SK-N-SH treated with all-trans-retinoic acid at 6 μM for 48 hours (cell line): ENCODE measurements around the gene APEH.

Source experiments
- ATAC-seq: fragments of 200-7000 bp; cut with Tn5 transposase; 3 replicates; pipeline ENCODE4 v1.9.1; 2020; ENCODE audit warnings: mild to moderate bottlenecking, moderate library complexity
- ARNTL ChIP-seq: fragments of 450-650 bp; formaldehyde crosslinking; IDR thresholded peaks from 2 replicates; pipeline ENCODE4 v1.5.0; 2020; ENCODE audit warnings: low read depth, mild to moderate bottlenecking, moderate library complexity, borderline replicate concordance
- BACH2 ChIP-seq: fragments of 250-450 bp; sonication (Bioruptor Pico); IDR thresholded peaks from 2 replicates; pipeline ENCODE4 v1.9.0; 2021; ENCODE audit warnings: mild to moderate bottlenecking, borderline replicate concordance
- CSDC2 ChIP-seq: fragments of 250-450 bp; sonication (Bioruptor Pico); IDR thresholded peaks from 2 replicates; pipeline ENCODE4 v1.5.0; 2020; ENCODE audit warnings: mild to moderate bottlenecking, moderate library complexity
- ESRRG ChIP-seq: fragments of 250-450 bp; sonication (Bioruptor Pico); IDR thresholded peaks from 2 replicates; pipeline ENCODE4 v1.6.1; 2021; ENCODE audit warnings: mild to moderate bottlenecking
- GLIS3 ChIP-seq: fragments of 250-450 bp; sonication (Bioruptor Pico); IDR thresholded peaks from 2 replicates; pipeline ENCODE4 v1.5.0; 2020; ENCODE audit warnings: mild to moderate bottlenecking, moderate library complexity
- ISL1 ChIP-seq: fragments of 250-450 bp; sonication (Bioruptor Pico); IDR thresholded peaks from 2 replicates; pipeline ENCODE4 v2.1.2; 2022; ENCODE audit warnings: mild to moderate bottlenecking, moderate library complexity
- OSR1 ChIP-seq: fragments of 250-450 bp; sonication (Bioruptor Pico); IDR thresholded peaks from 2 replicates; pipeline ENCODE4 v1.8.0; 2022; ENCODE audit warnings: moderate library complexity, mild to moderate bottlenecking, inconsistent platforms
- PPARA ChIP-seq: fragments of 250-450 bp; sonication (Bioruptor Pico); IDR thresholded peaks from 2 replicates; pipeline ENCODE4 v1.5.0; 2020; ENCODE audit warnings: mild to moderate bottlenecking, borderline replicate concordance
- RARB ChIP-seq: fragments of 250-450 bp; sonication (Bioruptor Pico); IDR thresholded peaks from 2 replicates; pipeline ENCODE4 v1.8.0; 2021; ENCODE audit warnings: mild to moderate bottlenecking, moderate library complexity
- SNAI2 ChIP-seq: fragments of 250-450 bp; sonication (Bioruptor Pico); IDR thresholded peaks from 2 replicates; pipeline ENCODE4 v1.5.0; 2020; ENCODE audit warnings: mild to moderate bottlenecking, moderate library complexity
- TCF4 ChIP-seq: fragments of 250-450 bp; sonication (Bioruptor Pico); IDR thresholded peaks from 2 replicates; pipeline ENCODE4 v1.8.0; 2021; ENCODE audit warnings: mild to moderate bottlenecking, moderate library complexity, borderline replicate concordance
- TOX ChIP-seq: fragments of 250-450 bp; sonication (Bioruptor Pico); IDR thresholded peaks from 2 replicates; pipeline ENCODE4 v1.8.0; 2021; ENCODE audit warnings: mild to moderate bottlenecking, moderate library complexity, borderline replicate concordance
- TSHZ2 ChIP-seq: fragments of 250-450 bp; sonication (Bioruptor Pico); IDR thresholded peaks from 2 replicates; pipeline ENCODE4 v1.5.0; 2020; ENCODE audit warnings: mild to moderate bottlenecking, moderate library complexity
- ZC3H10 ChIP-seq: fragments of 250-450 bp; sonication (Bioruptor Pico); IDR thresholded peaks from 2 replicates; pipeline ENCODE4 v1.5.1; 2021; ENCODE audit warnings: mild to moderate bottlenecking, moderate library complexity
- ZFP30 ChIP-seq: fragments of 450-650 bp; formaldehyde crosslinking; IDR thresholded peaks from 2 replicates; pipeline ENCODE4 v1.5.0; 2022; ENCODE audit warnings: mild to moderate bottlenecking, moderate library complexity
- ZNF565 ChIP-seq: fragments of 450-650 bp; formaldehyde crosslinking; conservative IDR thresholded peaks from 2 replicates; pipeline ENCODE4 v1.5.0; 2020; ENCODE audit warnings: low read depth, mild to moderate bottlenecking, moderate library complexity
- ZNF70 ChIP-seq: fragments of 450-650 bp; formaldehyde crosslinking; IDR thresholded peaks from 2 replicates; pipeline ENCODE4 v1.5.0; 2020; ENCODE audit warnings: mild to moderate bottlenecking, moderate library complexity
- ZNF8 ChIP-seq: fragments of 450-650 bp; formaldehyde crosslinking; IDR thresholded peaks from 2 replicates; pipeline ENCODE4 v1.5.0; 2020; ENCODE audit warnings: mild to moderate bottlenecking, moderate library complexity
- TF ChIP-seq, protein P1 (sequence below): fragments of 250-450 bp; sonication (Bioruptor Pico); IDR thresholded peaks from 2 replicates; pipeline ENCODE4 v1.5.1; 2020; ENCODE audit warnings: low read depth, mild to moderate bottlenecking, moderate library complexity
- TF ChIP-seq, protein P2 (sequence below): fragments of 250-450 bp; sonication (Bioruptor Pico); IDR thresholded peaks from 2 replicates; pipeline ENCODE4 v1.8.0; 2020; ENCODE audit warnings: mild to moderate bottlenecking, moderate library complexity, borderline replicate concordance
- TF ChIP-seq, protein P3 (sequence below): fragments of 250-450 bp; sonication (Bioruptor Pico); IDR thresholded peaks from 2 replicates; pipeline ENCODE4 v1.5.1; 2021; ENCODE audit warnings: mild to moderate bottlenecking, moderate library complexity
- TF ChIP-seq, protein P4 (sequence below): fragments of 250-450 bp; sonication (Bioruptor Pico); IDR thresholded peaks from 2 replicates; pipeline ENCODE4 v1.8.0; 2021; ENCODE audit warnings: low read depth, mild to moderate bottlenecking, moderate library complexity, borderline replicate concordance

APEH gene

GRCh38 chr3:49666592-49666991 lies 7.6 kb upstream of the APEH start:
- no peak for ATAC-seq
- no peak for TF ChIP-seq TOX (CRISPR knock-in tag)
- TF ChIP-seq RARB, result no peak
- TF ChIP-seq, protein P1, sequence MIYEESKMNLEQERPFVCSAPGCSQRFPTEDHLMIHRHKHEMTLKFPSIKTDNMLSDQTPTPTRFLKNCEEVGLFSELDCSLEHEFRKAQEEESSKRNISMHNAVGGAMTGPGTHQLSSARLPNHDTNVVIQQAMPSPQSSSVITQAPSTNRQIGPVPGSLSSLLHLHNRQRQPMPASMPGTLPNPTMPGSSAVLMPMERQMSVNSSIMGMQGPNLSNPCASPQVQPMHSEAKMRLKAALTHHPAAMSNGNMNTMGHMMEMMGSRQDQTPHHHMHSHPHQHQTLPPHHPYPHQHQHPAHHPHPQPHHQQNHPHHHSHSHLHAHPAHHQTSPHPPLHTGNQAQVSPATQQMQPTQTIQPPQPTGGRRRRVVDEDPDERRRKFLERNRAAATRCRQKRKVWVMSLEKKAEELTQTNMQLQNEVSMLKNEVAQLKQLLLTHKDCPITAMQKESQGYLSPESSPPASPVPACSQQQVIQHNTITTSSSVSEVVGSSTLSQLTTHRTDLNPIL (CRISPR knock-in tag), result no peak
- no peak for TF ChIP-seq ZC3H10
- TF ChIP-seq ZNF70, result no peak
- no peak for TF ChIP-seq CSDC2
- no peak for TF ChIP-seq OSR1
- TF ChIP-seq ZNF8, result no peak
- TF ChIP-seq, protein P2, sequence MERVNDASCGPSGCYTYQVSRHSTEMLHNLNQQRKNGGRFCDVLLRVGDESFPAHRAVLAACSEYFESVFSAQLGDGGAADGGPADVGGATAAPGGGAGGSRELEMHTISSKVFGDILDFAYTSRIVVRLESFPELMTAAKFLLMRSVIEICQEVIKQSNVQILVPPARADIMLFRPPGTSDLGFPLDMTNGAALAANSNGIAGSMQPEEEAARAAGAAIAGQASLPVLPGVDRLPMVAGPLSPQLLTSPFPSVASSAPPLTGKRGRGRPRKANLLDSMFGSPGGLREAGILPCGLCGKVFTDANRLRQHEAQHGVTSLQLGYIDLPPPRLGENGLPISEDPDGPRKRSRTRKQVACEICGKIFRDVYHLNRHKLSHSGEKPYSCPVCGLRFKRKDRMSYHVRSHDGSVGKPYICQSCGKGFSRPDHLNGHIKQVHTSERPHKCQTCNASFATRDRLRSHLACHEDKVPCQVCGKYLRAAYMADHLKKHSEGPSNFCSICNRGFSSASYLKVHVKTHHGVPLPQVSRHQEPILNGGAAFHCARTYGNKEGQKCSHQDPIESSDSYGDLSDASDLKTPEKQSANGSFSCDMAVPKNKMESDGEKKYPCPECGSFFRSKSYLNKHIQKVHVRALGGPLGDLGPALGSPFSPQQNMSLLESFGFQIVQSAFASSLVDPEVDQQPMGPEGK (CRISPR knock-in tag), result no peak
- no peak for TF ChIP-seq ISL1 (CRISPR knock-in tag)
- TF ChIP-seq ARNTL (CRISPR knock-in tag), result no peak
- no peak for TF ChIP-seq TCF4 (CRISPR knock-in tag)
- TF ChIP-seq ESRRG (CRISPR knock-in tag), result no peak
- TF ChIP-seq PPARA, result no peak
- no peak for TF ChIP-seq ZNF565 (CRISPR knock-in tag)
- no peak for TF ChIP-seq BACH2 (CRISPR knock-in tag)

GRCh38 chr3:49667701-49668413 lies 6.3 kb upstream of the APEH start:
- TF ChIP-seq, protein P1 (CRISPR knock-in tag), result no peak
- TF ChIP-seq CSDC2 (no peak), ESRRG (CRISPR knock-in tag) (no peak), OSR1 (no peak)
- TF ChIP-seq, protein P3, sequence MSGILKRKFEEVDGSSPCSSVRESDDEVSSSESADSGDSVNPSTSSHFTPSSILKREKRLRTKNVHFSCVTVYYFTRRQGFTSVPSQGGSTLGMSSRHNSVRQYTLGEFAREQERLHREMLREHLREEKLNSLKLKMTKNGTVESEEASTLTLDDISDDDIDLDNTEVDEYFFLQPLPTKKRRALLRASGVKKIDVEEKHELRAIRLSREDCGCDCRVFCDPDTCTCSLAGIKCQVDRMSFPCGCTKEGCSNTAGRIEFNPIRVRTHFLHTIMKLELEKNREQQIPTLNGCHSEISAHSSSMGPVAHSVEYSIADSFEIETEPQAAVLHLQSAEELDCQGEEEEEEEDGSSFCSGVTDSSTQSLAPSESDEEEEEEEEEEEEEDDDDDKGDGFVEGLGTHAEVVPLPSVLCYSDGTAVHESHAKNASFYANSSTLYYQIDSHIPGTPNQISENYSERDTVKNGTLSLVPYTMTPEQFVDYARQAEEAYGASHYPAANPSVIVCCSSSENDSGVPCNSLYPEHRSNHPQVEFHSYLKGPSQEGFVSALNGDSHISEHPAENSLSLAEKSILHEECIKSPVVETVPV, result no peak
- no peak for ATAC-seq

- ATAC-seq, result no peak
- no peak for TF ChIP-seq PPARA
- TF ChIP-seq ARNTL (CRISPR knock-in tag), result no peak
- TF ChIP-seq ZC3H10, result no peak
- TF ChIP-seq TSHZ2, result no peak
- TF ChIP-seq ZNF8, result no peak
- TF ChIP-seq OSR1, result no peak
- TF ChIP-seq ZNF70, result no peak
- TF ChIP-seq, protein P4, sequence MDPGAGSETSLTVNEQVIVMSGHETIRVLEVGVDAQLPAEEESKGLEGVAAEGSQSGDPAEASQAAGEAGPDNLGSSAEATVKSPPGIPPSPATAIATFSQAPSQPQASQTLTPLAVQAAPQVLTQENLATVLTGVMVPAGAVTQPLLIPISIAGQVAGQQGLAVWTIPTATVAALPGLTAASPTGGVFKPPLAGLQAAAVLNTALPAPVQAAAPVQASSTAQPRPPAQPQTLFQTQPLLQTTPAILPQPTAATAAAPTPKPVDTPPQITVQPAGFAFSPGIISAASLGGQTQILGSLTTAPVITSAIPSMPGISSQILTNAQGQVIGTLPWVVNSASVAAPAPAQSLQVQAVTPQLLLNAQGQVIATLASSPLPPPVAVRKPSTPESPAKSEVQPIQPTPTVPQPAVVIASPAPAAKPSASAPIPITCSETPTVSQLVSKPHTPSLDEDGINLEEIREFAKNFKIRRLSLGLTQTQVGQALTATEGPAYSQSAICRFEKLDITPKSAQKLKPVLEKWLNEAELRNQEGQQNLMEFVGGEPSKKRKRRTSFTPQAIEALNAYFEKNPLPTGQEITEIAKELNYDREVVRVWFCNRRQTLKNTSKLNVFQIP (CRISPR knock-in tag), result no peak
- TF ChIP-seq ESRRG (CRISPR knock-in tag), result no peak
- TF ChIP-seq, protein P2 (CRISPR knock-in tag), result no peak
- TF ChIP-seq RARB, result no peak
- no peak for TF ChIP-seq ZFP30 (CRISPR knock-in tag)
- TF ChIP-seq, protein P3, result no peak
- no peak for TF ChIP-seq GLIS3
- TF ChIP-seq ISL1 (CRISPR knock-in tag), result no peak
- TF ChIP-seq TCF4 (CRISPR knock-in tag), result no peak
- no peak for TF ChIP-seq SNAI2 (CRISPR knock-in tag)
Observed at GRCh38 chr3:49668414-49668797, 5.7 kb upstream of the APEH start.
